ENCODE measurements around the gene FAM120A.

Gene FAM120A

DNA sequence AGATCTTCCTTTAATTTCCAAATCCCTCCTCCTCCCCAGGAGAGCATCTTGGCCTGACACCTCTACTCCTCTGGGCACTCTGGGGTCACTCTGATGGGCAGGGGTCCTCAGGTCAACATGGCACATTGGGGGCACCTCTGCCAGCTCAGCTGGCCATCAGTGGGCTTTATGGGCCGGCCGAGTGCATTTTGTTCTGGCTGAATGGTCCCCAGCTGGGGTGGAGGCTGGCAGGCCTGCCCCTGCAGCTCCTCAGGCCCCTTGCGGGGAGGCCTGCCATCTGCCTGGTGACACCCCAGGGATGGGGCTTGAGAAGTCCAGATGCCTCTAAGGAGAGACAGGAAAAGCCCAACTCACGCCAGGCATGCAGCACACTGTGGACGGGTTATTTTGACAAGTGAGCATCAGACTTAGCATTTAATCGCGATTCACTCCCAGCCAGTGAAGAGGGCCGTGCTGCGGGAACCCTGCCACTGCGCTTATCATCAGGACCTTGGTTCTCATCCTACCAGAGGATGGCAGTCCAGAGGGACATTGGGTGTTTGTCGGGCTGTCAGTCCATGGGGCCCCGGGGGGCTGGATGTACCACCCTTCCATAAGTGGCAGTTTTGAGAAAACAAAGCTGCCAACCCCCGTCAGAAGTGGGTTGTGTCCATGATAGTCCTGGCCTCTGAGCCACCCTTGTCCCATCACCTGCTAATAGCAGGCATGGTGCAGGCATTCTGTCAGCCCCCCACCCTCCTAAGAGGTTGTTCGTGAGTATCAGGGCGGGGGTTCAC lies 146.6 kb downstream of the FAM120A start:
- DNase-seq = no peak

DNA sequence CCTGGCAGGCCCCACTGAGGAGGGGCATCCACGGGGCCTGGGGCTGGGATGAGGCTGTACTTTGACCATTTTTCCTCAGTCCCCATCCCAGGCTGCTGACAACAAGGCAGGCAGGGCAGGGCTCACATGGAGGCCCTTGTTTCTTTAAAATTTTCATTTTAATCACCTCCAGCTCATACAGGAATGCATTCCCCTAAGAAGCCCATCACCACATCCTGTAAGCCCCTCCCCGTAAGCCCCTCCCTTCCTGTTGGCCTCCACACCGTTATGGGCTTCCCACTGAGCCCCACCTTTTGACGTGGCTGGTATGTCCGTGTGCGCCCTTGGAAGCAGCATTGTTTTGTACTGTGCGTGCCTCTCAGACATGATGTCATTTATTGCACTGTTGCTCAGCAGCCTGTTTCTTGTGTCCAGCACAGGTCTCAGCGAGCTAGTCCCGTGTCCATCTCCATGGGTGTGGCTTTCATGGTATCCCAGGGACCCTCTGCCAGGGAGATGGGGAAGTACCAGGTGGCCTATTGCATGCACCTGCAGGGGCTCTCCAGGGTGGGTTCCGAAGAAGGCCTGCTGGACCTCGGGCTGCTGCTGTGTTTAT lies 147.3 kb downstream of the FAM120A start:
- no peak for DNase-seq

DNA sequence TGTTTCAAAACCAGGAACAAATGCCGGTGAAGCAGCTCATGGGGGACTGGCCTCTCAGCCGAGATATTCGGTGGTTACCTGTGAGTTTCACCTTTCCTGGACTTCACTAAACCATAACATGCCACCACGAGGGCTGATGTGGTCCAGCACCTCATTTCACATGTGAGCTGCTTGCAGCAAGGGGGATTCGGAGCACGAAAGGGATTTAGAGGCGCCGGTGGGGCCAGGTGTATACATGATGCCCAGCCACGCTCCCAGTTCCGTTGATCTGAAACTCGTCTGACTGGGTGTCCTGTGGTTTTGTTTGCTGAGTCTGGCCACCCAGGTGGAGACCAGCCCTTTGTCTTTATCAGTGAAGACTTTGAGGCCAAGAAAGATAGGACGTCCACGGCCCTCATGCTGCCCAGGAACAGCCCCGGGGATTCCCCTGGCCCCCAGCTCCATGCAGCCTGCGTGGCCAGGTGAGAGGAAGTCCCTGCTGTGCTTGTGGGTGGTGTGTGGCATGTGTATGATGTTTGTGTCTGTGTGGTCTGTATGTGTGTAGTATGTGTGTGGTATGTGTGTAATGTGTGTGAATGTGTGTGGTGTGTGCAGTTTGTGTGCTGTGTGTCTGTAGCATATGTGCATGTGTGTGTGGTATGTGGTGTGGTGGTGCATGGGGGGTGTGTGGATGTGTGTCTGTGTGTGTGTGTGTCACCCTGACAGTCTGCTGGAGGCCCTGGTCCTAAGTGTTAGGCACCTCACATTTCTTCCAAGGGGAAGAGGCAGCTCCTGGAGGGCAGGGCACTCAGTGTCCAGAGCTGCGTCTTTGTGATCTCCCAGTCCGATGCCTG lies 148.3 kb downstream of the FAM120A start:
- DNase-seq = no peak

DNA sequence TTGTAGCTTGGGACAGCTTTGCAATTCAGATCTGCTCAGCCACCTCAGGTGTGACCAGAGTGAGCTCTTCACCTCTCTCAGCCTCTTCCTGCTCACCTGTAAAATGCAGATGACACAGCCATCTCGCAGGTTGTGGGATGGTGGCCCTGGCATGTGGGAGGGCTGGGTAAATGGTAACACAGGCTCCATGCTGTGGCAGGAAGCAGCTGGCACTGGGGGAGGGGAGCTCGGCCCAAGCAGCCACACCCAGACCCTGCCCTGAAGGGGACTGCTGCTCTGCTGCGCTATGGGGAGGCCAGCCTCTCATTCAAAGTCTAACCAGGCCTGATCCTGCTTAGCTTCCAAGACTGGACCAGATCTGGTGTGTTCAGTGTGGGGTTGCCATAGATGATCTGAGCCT lies 149.0 kb downstream of the FAM120A start:
- no peak for DNase-seq

DNA sequence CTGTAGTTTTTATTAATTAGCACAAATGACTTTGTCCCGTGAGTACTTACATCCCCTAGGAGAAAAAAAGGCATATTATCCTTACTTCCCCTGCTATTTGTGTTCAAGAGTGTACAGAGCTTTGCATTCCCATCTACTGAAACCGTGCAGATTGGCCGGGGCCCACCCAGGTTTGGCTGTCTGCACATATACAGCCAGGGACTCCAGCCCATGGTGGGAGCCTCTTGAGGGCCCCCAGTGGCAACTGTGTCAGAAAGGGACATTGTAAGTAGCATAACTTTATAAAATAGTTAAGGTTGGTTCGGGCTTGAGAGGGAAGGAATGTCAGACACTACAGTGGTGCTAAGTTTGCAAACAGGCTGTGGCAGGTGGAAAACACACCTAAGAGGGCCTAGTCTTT lies 149.6 kb downstream of the FAM120A start:
- no peak for DNase-seq

DNA sequence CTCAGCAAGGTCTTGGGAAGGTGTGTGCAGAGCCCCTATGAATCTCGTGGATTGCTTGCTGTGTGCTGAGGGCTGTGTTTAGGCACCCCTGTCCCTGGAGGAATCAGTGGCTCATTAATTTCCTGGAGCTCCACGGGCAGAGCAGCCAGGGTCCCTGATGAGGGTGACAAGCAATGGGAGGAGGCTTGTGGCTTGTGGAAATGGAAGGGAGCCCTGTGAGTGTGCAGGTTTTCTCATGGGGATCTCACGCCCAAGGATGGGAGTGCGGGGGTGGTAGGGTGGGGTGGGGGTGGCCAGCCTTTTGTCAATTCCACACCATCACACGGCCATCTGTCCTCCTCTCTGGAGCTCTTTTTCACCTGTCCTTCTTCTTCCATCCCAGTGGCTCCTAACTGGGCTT lies 150.2 kb downstream of the FAM120A start:
- DNase-seq = no peak

DNA sequence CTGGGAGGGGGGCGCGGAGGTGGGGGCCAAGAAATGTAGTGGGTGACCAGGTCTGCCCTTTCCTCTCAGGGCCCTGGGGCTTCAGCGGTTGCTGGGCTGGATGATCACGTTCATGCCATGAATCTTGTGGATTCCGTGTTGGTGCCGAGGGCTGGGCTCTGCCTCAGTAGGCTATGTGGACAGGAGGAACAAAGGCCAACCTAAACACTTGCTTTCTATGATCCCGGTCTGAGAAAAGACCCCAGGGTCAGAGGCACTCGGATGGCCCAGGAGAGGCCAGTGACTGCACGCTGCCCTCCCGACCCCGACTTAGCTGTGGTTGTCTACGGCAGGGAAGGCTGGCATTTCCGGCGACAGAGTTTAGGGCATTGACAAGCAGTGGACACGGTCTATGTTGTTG lies 151.5 kb downstream of the FAM120A start:
- DNase-seq = no peak

DNA sequence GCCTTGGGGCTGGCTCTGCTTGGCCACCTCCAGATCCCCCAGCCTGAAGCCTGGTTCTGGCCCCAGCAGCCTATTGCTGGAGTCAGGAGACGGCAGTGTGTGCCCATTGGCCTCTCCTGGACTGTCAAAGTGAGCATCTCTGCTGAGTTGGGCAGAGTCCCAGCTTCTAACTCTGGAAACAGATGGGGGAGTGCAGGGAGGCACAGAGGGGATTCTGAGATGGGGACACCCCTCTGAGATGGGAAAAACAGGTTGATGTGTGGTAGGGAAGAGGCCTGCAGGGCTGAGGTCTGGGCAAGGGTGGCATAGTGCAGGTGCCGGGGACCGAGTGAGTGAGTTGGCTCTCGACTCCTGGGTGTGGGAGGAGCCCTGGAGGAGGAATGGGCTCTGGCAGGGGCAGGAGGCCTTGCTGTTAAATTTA lies 152.4 kb downstream of the FAM120A start:
- no peak for DNase-seq

DNA sequence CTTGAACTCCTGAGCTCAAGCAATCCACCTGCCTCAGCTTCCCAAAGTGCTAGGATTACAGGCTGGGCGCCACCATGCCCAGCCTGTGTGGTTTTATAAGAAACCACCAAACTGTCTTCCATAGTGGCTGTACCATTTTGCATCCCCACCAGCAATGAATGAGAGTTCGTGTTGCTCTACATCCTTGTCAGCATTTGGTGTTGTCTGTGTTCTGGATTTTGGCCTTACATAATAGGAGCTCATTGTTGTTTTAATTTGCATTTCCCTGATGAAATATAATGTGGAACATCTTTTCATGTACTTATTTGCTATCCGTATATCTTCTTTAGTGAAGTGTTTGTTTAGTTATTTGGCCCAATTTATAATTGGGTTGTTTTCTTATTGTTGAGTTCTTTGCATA lies 154.7 kb downstream of the FAM120A start:
- no peak for DNase-seq

DNA sequence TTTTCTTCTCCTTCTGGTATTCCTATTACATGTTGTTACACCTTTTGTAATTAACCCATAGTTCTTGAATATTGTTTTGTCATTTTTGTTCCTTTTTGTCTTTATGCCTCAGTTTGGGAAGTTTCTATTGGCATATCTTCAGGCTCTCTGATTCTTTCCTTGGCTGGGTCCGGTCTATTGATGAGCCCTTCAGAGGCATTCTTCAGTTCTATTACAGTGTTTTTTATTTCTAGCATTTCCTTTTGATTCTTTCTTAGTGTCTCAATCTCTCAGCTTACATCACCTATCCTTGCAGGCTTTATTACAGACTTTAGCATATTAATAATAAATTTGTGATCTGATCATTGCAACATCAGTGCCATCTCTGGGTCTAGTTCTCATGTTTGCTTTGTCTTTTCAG lies 158.7 kb downstream of the FAM120A start:
- no peak for DNase-seq

DNA sequence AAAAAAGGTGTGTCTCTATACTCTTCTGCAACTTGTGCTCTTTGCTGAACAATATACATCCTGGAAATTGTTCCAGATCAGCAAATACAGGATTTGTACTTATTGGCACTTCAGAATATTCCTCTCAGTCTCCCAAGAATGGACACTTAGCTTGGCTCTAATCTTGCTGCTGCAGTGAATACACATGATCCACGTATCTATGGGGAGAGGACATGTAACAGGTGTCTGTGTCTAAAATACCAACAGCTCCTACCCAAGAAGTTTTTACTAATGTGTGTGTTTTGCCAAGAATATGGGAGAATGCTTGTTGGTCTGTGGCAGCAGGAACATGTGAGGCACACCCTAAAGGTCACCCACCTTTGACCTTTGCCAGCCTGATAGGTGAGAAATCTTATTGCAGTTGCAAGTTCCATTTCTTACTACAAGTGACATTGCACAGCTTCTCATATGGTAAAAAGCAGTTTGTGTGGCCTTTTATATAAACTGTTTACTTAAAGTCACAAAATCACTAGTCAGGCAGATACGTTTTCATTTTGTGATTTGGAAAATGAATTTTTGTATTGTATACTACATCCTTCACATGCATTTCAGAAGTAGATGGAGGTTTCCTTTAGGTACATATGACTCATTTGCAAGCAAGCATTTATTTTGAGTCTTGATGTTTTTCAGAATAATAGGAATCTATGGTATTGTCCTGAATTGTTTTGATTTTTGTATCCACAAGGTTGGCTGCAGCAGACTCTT lies 160.7 kb downstream of the FAM120A start:
- DNase-seq = no peak

DNA sequence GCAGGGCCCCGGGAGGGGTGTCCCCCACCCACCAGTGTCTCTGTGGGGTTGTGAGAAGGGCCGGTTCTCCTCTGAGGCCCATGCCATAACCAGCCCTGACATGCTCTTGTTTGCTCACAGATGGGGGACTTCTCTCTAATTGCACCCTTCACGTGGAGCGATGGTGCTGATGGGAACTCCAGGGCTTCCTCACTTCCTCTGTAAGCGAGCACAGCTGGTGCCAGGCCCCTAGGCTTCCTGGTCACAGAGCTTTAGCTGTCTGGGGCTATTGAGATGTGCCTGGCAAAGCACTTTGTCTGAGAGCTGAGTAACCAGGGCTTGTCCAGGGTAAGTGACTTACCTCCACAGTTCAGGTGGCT lies 161.3 kb downstream of the FAM120A start:
- no peak for DNase-seq

DNA sequence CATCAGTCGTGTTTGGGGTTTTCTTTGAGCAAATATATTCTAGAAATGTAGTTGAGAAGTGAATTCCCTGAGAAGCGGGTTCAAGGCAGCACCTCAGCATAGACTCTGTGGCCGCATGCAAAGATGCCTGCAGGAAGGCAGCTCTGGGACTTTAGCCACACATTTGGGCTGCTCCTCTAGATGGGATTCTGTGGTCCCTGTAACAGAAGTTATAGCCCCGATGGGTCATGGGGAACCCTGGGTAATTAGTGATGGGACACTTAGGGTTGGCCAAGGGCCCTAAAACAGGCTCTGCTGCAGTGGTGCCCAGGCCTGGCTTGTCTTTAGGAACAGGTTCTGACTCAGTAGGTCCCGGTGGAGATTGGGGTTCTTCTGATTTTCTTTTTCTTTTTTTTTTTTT lies 161.7 kb downstream of the FAM120A start:
- DNase-seq = no peak

DNA sequence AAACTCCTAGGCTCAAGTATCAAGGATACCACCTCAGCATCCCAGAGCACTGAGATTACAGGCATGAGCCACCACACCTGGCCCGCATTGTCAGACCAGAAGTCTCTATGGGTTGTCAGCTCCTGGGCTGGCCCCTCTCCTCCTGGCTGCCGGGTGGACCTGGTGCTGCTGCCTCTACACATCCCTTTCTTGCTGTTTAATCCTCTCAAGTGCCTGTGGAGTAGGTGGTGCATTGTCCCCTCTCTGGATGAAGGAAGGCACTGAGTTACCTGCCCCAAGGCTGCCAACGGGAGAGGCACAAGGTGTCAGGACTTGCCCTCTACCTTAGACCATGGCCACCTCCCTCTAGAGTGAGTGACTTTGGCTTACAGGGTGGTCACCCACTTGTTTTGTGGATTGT lies 162.3 kb downstream of the FAM120A start:
- DNase-seq = no peak

DNA sequence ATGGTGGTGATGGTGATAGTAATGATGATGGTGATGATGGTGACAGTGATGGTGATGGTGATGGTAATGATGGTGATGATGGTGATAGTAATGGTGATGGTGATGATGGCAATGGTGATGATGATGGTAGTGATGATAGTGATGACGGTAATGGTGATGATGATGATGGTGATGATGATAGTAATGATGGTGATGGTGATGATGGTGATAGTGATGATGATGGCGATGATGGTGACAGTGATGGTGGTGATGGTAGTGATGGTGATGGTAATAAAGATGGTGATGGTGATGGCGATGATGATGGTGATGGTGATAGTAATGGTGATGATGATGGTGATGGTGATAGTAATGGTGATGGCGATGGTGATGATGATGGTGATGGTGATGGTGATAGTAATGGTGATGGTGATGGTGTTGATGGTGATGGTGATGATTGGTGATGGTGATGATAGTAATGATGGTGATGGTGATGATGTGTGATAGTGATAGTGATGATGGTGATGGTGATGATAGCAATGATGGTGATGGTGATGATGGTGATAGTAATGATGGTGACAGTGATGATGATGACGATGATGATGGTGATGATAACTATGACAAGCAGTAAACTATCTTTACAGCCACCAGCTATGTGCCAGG lies 163.5 kb downstream of the FAM120A start:
- no peak for DNase-seq

All from activated gamma-delta T cell treated with Interleukin-2 at 50 U/mL for 16 hours (primary cell).